HG03159 (cell line): Measurements from ENCODE around the gene TMBIM4.
A peak's percentile ranks its signal among the peaks of the same experiment; 100 is the strongest.

Source experiments
- ATAC-seq: cut with Tn5 transposase; IDR thresholded peaks from one replicate; pipeline ENCODE4 v1.9.1; 2021; ENCODE audit warnings: mild to moderate bottlenecking, moderate library complexity; ENCODE audit not compliant: unreplicated experiment

Gene TMBIM4

DNA sequence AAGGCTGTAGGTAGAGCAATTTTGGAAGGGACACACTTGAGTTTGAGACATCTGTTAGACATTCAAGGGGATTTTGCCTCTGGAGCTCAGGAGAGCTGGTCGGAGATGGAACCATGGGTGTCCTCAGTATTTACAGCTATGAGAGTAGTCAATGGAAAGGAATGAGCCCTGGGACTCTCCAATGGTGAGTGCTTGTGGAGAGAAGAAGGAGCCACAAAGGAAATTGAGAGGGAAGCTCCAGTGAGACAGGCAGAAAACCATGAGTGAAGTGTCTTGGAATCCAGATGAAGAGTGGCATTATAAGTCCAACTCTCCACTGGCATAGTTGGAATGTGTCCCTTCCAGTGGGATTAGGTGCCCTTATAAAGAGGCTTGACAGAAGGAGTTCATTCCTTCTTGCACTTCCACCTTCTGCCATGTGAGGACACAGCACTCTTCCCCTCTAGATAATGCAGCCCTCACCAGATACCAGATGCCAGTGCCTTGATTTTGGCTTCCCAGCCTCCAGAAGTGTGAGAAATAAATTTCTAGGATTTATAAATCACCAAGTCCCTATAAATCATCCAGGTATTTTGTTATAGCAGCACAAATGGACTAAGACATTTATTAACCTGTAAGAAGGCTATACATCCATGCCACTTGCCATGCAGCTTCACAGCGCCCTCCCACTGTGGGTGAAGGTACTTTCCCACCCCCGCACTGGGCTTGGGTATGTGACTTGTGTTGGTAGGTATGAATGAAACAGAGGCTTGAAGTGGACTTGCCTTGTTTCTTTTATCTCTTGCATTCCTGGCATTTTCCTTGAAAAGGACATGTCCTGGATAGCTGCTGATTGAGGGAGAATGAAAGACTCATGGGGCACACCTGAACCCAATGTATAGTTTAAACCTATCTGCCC, 66.5 kb downstream of the TMBIM4 start:
- ATAC-seq: no peak

- peak; percentile 50 for ATAC-seq
These were observed 77.1 kb downstream of the TMBIM4 start for GRCh38 chr12:66092559-66093269.

GRCh38 chr12:66090157-66090556, 79.6 kb downstream of the TMBIM4 start:
- ATAC-seq: no peak

GRCh38 chr12:66087365-66087943, 82.3 kb downstream of the TMBIM4 start:
- ATAC-seq: peak; percentile 88

DNA sequence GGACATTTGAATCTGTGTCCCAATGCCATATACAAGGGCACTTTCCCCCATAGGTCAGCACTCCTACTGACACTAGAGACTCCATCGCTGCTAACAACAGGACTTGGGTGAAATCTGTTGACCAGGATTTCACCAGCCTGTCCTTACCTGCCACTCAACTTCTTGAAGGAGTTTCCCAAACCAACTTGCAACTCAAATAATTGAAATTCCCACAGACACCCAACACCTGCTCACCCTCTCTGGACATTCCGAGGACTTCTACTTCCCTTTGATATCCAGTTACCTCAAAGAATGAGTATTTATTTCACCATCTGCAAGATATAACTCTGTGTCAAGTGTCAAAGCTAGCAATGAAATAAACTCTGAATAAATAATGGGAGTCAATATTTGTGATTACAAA, 83.8 kb downstream of the TMBIM4 start:
- no peak for ATAC-seq
